GM21423 (cell line): ENCODE results near the gene MRGPRG.

Experiments
- ATAC-seq: cut with Tn5 transposase; IDR thresholded peaks from one replicate; pipeline ENCODE4 v1.9.1; 2021; ENCODE audit warnings: mild to moderate bottlenecking, moderate library complexity; ENCODE audit not compliant: unreplicated experiment

Gene MRGPRG

DNA sequence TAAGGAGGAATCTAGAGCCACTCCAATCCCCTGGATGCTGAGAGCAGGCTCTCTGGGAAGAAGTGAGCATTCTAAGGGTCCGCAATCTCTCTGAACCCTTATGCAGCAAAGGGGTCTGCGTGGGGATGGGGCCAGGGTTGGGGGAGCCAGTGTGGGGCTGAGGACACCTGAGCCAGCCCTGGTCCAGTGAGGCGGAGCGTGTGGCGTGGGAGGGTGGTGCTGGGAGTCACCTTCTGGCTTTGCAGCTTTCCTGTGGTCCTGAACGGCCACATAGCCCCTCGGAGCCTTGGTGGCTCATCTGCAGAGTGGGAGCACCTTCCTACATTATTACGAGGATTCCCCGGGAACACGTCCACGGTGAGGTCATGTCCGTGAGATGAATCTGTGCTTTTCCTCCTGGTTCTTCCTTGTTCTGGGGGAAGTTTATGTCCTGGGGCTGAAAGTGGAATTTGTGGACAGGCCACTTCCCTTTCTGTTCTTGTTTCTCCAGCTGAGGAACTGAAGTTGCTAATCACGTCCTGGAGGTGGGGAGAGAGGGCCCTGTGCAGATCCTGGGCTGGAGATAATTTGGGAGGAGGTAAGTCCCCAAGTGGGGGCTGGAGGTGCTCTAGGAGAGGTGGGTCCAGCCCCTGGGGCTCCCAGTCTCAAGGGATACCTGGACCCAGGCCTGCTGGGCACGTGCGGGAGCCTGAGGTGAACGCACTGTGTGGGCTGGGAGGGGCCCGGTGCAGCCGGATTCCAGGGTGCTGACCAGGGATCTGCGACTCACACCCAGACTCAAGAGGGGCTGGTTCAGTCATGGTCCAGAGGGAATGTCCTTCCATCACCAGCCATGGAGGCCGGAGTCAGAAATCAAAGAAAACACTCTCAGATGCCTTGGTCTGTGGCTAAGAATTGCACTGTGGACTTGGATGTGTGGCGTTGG is 7.5 kb upstream of the MRGPRG start:
- ATAC-seq: no peak

DNA sequence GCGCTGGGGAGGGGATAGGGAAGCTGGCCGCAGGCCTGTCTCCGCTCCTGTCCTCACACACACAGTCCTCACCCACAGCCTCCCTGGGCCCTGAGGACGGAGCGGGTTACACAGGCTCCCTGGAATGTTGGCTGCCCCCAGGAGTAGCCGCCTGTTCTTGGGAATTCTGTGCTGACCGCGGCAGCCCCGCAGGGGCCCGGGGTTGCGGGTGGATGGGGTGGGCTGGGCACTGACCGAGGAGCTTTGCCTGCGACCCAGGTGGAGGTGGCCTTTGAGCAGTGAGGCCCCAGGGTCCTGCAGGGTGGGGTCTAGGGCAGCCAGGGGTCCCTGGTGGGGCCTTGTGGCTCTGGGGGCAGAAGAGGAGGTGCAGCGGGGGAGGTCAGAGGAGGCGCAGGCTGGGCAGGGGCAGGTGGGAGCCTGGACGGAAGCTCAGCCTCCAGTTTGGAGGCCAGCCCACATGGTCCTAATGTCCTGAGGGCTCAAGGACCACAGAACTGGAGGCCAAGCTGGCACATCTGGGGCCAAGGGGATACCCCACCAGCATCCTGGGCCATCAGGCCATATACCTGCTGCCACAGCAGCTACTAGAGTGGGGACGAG is 6.6 kb upstream of the MRGPRG start:
- no peak for ATAC-seq

DNA sequence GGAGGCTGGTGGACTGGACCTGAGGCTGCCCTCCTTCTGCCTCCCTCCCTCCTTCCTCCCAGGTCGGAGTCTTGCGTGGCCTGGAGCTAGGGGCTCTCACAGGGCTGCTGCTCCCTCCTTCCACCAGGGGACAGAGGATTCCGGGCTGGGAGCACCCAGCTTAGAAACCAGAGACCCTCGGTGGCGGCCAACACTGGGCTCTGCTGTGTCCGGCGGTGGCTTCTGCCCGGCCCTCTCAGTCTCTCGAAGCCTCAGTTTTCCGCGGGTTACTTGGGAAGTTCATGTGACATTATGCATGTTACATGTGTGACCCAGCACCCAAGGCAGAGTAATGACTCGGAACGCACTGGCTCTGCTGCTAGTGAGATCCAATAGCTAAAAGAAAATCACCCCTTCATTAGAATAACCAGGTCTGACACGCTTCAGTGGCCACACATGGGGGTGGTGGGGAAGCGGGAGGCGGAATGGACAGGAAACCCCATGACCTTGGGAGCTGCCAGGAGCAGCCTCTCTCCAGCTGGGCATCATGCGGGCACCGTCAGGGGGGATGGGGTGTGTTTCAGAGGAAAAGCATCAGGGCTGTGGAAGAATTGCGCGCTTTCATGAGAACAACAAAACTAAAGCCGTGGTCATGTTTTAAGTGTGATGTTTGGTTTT is 5.9 kb upstream of the MRGPRG start:
- no peak for ATAC-seq

DNA sequence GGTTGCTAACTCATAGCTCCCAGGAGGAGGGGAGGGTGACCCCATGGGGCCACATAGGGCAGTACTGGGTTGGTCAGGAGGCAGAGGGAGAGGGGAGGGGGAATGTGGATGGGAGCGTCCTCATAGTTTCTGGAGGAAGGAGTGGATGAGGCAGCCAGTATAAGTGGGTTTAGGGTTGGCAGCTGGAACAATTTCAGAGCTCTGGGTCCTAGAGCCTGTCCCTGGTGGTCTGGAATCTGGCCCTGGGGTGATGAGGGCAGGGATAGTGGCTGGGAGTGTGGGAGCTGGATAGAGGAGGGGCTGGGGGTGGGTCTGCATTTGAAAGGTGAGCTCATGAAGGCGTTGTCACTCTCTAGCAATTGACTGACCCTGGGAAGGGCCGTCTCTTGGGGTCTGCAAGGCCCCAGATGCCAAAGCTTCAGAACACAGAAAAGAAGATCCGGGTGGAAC is 5.3 kb upstream of the MRGPRG start:
- ATAC-seq: no peak

DNA sequence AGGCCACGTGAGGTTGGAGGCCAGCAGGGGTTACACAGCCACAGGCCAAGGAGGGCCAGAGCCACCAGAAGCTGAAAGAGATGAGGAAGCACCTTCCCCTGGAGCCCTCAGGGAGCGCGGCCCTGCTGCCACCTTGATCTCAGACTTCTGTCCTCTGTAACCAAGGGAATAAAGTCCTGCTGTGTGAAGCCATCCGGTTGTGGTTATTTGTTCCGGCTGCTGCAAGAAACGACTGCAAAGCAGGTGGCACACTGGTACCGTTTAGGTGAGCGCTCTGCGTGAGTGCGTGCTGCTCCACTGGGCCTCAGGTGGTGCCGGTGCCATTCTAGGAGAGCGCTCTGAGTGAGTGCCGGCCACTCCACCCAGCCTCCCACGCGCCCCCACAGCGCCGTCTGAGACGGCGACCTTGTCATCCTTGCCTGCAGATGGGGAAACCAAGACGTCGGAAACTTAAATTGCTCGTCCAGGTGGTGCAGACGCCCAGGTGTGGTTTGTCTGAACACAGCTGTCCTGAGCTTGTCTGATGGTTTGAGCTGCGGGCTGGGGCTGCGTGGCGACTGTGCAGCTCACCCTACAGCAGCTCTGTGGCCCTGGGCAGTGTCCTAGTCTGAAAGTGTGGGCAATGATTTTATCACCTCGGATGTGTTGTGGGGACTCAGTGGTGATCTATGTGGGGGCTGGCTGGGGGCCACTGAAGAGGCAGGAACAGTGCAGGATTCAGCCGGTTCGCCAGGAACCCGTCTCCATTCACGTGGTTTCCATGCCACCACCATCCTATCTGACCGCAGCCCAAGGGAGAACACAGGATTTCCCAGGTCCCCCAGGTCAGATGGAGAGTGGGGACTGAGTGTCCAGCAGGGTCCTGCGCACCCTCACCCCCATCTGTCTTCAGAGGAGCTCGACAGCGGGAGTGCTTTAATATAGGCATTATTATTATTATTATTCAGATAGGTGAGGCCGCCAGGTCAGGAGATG is 4.6 kb upstream of the MRGPRG start:
- no peak for ATAC-seq

DNA sequence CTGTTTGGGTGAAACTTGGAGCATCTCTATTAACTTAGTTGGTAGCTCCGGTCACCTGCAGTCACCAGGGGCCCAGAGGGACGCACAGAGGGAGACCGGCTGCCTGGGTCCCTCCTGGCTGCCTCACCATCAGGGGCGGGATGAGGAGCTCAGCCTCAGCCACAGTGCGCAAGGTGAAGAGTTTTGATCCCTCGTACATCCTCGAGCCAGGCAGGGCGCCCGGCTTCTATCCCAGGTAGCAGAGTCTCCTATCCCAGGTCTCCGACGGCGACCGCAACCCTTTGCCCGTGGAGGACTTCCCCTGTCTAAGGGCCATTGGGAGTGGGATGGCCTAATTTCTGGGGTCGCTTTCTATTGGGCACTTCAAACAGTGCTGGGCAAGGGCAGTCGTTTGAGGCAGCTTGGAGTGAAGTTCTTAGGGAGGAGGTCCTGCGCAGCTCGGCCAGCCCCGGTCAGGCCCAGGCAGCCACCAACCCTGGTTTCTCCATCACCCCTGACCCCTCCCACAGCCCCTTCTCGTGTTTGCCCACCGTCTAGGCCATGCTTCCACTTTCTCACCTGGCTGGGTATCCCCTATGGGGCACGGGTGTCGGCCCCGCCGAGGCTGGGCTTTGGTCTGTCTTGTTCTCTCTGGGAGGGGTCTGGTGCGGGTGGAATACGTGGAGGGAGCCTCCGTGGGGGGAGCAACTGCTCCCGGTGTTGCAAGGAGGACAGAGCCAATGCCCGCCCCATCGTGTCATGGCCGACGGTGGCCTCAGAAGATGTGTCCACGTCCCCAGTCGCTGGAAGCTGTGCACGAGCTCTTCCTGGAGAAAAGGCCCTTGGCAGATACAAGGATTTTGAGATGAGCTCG is 3.6 kb upstream of the MRGPRG start:
- ATAC-seq: no peak

DNA sequence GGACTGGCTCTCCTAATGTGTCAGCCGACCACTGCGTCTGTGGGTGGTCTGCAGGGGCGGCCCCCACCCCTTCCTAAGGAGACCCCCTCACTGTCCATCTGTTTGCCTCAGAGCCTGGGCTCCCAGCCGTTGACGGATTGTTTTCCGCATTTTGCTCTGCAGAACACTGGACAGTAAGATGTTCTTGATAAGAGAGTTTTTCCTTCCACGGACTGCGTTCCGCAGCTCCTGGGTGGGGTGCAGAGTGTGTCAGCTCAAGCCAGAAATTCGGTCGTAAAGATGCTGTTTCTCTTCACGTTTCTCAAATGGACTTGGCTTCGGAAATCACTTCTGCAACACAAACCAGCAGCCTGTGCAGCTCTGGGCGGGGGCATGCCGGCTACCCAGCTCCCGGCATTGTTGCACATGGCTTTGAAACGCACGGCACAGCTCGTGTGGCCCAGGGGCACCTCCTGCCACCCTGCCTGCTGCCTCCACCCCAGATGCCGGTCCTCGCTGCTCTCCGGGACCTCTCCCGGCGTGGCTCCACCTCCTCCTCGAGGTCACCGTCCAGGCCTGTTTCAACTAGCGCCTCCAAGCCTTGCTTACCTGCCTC is 2.9 kb upstream of the MRGPRG start:
- no peak for ATAC-seq

DNA sequence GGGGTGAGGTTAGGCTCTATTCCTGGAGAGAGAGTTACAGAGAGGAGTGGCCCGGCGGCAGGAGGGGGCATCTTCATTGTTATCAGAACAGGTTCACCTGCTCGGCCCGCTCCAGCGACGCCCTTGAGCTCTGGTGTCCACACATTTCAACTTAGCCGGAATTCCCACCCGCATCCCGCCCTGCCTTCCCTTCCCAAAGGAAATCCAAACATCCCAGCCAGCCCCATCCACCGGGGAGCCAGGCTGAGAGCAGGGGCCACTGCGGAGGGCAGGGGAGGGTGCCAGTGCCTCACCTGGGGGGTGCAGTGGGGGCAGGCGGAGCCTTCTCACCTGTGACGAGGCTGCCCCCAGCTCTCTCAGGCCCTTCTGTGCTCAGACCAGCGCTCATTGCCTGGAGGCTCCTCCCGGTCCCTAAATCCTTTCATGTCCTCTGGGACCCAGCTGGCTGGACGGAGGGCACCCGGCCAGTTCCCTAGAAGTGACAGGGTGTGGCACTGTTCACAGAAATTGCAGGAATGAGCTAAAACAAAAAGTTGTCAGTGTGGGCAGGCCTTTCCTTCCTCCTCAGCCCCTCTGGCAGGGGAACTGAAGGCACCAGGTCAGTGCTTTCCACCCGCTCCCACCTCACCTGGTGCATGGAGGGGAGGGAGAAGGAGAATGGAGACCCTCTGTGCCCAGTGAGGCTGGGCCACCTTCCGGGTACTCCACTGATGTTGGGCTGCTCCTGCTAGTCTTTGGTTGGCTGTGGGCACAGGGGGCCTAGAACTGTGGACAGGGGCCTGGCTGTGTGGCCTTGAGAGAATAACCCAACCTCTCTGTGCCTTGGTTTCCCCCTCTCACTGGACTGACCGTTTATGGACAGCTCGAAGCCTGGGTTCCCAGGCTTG is 2.2 kb upstream of the MRGPRG start:
- no peak for ATAC-seq

DNA sequence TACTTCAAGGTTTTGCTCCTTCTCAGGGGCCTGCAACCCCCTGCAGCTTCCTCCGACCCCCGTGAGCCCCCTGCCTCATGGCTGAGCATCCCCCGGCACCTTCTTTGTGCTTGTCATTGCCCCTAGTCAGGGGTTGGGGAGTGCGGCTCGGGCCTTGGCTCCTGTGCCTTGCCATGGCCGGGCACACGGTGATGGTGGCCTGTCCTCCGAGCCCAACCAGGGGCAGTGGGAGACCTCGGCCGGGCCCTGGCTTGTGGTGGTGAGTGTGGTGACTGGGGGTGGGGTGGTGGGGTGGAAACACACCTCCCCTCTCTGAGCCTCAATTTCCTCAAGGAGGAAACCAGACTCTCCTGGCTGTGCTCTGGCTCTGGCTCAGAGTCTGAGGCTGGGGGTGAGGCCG is 1.5 kb upstream of the MRGPRG start:
- ATAC-seq: no peak

DNA sequence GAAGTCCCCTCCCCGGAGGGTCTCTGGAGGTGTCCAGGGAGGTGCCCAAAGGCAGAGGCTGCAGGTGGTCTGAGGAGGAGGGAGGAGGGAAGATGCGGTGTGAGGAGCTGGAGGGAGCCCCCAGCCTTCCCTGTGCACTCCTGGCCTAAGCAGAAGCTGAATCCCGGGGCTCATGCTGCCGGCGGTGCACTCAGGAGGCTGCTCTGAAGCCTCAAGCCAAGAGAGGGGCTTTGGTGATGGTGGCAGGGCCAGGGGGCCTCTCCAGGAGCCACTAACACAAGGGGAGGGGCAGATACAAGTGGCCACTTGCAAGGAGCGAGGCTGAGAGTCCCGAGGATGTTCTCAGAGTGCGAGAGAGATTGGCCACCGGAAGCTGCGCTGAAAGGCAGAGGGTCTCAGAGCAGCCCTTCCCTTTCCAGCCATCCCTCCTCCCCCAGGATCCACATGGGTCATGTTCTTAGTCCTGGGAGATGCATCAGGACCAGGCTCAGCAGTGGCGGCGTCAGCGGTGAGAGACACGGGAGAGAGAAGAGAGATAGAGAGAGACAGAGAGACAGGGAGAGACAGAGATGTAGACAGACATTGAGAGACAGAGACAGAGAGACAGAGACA is 774 bp upstream of the MRGPRG start:
- ATAC-seq: no peak

DNA sequence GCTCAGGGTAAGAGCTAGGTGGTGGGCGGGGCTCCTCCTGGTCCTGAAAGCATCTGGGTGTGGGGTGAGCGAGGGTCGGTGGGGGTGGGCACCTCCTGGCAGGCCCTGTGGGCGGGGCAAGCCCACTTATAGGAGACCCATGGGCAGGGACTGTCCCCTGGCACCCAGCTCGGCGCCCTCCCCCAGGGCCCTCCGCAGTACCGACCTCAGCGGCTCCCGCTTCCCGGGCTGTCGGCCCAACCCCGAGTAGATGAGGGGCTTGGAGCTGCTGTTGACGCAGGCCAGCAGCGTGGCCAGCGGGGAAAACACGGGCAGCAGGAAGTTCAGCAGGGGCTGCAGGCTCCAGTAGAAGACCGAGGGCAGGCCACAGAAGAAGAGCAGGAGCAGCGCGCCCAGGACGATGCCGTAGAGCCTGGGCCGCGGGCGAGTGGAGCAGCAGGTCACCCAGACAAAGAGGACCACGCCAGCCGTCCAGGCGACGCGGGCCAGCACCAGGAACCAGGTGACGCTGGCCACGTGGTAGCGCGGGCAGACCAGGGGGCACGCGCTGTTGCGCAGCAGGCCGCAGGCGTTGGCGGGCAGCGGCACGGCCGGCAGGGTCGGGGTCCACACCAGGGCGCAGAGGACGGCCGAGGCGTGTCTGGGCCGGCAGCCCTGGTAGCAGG is 663 bp downstream of the MRGPRG start:
- ATAC-seq: no peak

DNA sequence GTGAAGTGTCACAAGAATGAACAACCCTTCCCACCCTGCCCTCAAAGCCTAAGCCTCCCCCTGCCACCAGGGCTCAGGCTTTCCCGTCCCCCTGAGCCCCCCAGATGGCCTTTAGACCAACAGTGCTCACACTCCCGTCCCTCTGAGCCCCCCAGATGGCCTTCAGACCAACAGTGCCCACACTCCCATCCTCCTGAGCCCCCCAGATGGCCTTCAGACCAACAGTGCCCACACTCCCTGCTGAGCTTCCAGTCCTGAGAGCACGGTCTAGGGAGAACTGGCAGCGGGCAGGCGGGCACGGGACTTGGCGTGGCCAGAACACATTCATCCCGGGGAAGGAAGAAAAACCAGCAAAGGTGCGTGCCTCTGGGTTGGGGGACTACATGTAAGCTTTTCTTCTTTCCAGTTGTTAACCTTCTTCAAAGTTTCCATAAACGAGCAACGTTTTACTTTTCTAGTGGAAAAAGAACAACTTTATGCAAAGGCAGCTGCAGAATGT is 2.5 kb downstream of the MRGPRG start:
- no peak for ATAC-seq

DNA sequence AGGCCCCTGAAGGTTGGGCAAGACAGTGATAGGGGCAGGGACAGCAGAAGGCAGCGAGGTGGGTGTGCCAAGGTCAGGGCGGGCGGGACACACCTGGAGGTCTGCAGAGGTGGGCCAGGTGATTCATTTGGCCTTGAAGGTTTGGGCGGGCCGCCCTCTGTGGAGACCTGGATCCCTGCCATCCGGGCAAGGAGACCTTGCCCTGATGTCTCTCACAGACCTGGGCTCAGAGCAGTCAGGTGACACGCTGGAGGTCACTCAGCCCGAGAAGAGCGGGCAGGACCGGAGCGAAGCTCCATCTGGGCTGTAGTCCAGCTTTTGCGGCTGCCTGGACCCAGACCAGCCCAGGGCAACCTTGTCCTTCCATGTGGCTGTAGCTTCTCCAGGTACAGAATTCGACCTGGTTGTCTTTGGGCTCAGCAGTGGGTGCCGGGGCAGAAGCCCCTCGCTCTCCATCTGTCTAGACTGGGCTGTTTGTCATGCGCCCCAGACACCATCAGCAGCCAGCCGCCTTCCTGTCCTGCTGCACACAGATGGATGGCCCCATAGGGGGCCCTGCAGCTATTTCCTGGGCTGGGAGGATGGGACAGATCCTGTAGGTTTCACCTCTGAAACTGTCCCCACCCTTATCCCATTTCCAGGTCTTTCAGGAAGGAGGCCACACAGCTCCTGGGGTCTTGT is 3.1 kb downstream of the MRGPRG start:
- ATAC-seq: no peak

DNA sequence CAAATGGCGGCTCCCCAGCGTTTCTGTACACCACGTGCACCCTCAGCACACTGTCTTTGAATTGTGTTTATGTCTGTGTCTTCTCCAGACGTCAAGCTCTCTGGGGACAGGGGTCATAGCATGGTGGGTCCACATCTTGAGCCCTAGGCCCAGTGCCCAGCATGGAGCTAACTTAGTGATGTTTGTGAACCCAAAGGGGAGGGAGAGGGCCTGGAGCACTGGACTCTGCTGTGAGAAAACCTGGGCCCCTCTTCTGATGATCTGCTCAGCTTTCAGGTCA is 4.3 kb downstream of the MRGPRG start:
- no peak for ATAC-seq

DNA sequence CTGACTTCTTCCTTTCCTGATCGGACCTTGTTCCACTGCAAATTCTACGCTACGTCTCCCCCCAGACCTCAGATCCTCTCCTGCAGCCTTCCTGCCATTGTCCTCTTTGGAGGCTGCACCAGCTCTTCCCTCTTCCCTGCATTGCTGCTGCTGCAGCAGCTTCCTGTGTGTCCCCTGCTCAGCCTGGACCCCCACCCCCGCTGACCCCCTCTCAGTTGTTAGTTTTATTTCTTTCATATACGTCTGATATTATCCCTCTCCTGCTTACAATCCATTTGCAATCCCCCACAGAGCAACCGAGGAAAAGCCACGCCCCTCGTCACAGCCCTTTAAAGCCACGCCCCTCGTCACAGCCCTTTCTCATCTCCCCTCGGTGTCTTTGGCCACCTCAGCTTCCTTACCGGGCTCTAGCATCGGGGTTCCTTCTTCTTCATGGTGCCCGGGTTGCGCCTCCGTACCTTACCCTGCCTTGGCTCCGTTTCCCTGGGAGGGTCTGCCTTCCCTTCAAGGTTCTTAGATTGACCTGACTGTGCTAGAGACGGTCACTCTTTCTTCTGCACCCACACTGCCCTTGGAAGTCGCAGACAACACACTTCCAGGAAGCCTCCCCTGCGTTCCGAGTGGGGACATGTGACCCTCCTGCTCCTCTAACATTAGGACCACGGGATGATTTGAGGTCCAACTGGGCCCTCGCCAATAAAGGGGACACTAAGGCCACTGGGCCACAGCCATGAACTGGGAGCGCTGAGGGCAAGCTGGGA is 4.8 kb downstream of the MRGPRG start:
- ATAC-seq: no peak

DNA sequence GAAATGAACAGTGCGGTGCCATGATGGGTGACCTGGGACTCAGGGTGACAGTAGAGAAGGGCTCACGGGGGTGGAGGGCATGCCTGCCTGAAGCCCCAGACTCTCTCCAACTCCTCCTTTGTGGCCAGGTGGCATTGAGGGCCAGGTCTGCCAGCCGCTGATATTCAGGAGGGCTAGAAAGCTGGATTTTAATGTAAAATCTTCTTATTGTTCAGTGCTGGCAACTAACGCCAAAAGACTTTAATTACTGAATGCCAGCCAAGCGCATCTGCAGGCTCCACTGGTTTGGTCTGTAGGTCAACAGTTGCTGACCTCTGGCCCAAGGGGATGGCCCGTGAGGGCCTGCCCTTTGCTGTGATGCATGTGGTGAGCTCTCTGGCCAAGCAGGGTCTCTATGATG is 10.3 kb downstream of the MRGPRG start:
- no peak for ATAC-seq
